Activated naive CD4-positive, alpha-beta T cell treated with anti-CD3 and anti-CD28 coated beads, Interleukin-2, amount 50 U/mL, for 72 hours (primary cell): ENCODE results near the gene FGF19. TPM values are rescaled to one million over a fixed set of nuclear protein-coding genes. Genes with fewer than 3 reads are reported as not detected.

Experiments
- ATAC-seq, 2 donors: fragments of 150-1000 bp; cut with Tn5 transposase; 2 replicates each; pipeline ENCODE4 v1.10.0; 2021; ENCODE audit warnings: mild to moderate bottlenecking in 2 of 2, moderate library complexity in 2 of 2
- DNase-seq, 2 donors: peaks; one replicate each; pipeline ENCODE4 v3.0.0; 2021 to 2022; ENCODE audit warnings: low spot score in 2 of 2
- H3K27ac Mint-ChIP-seq, 2 donors: one replicate each; pipeline ENCODE4 v1.8.0; 2022; ENCODE audit warnings: mild to moderate bottlenecking in 2 of 2, mixed read lengths in 2 of 2
- H3K36me3 Mint-ChIP-seq, 2 donors: one replicate each; pipeline ENCODE4 v1.8.0; 2022; ENCODE audit warnings: mixed read lengths in 2 of 2
- H3K9me3 Mint-ChIP-seq, 2 donors: one replicate each; pipeline ENCODE4 v1.8.0; 2022; ENCODE audit warnings: mixed read lengths in 2 of 2
- total RNA-seq, 2 donors: library from RNA; stranded (reverse); gene quantifications; one replicate each; pipeline ENCODE4 v1.2.3, GENCODE V29; 2022

The FGF19 gene
- total RNA-seq, 2 donors from 2014 or later = 0.11 TPM; not detected in 1

- DNase-seq = peak in 1 of 2 donors; percentile 43
- Mint-ChIP-seq H3K27ac (no peak overlapping the region), H3K9me3 (no peaks in the 10 kb centered on the region), H3K36me3 (no peaks in the 10 kb centered on the region)
- no peak for ATAC-seq
Observed at GRCh38 chr11:69667619-69668604, 35.9 kb downstream of the FGF19 start.

- Mint-ChIP-seq H3K27ac (no peak overlapping the region), H3K9me3 (no peaks in the 10 kb centered on the region), H3K36me3 (no peaks in the 10 kb centered on the region)
- ATAC-seq = no peak
- DNase-seq = no peak
Observed at GRCh38 chr11:69666752-69667536, 36.9 kb downstream of the FGF19 start.

- Mint-ChIP-seq H3K9me3 (no peaks in the 10 kb centered on the region), H3K36me3 (no peaks in the 10 kb centered on the region), H3K27ac (no peak overlapping the region)
- ATAC-seq = no peak
- no peak for DNase-seq
Observed at GRCh38 chr11:69666261-69666660, 37.6 kb downstream of the FGF19 start.

- Mint-ChIP-seq H3K36me3 (no peaks in the 10 kb centered on the region), H3K9me3 (no peaks in the 10 kb centered on the region), H3K27ac (peak overlapping the region in 1 of 2 donors; percentile 24)
- DNase-seq (no peak), ATAC-seq (no peak)
Observed at GRCh38 chr11:69665669-69666068, 38.2 kb downstream of the FGF19 start.

- no peaks in the 10 kb centered on the region for H3K36me3 Mint-ChIP-seq
- no peak for DNase-seq
- no peaks in the 10 kb centered on the region for H3K9me3 Mint-ChIP-seq
- no peak for ATAC-seq
- H3K27ac Mint-ChIP-seq = no peak overlapping the region
Observed at GRCh38 chr11:69664901-69665300, 38.9 kb downstream of the FGF19 start.

- H3K27ac Mint-ChIP-seq = peak overlapping the region; percentile 33 to 67
- H3K9me3 Mint-ChIP-seq = no peaks in the 10 kb centered on the region
- H3K36me3 Mint-ChIP-seq = no peaks in the 10 kb centered on the region
Observed at GRCh38 chr11:69664103-69664775, 39.6 kb downstream of the FGF19 start.

GRCh38 chr11:69663326-69663725 is 40.5 kb downstream of the FGF19 start:
- H3K9me3 Mint-ChIP-seq = no peaks in the 10 kb centered on the region
- DNase-seq = no peak
- ATAC-seq = no peak
- H3K36me3 Mint-ChIP-seq = no peaks in the 10 kb centered on the region
- H3K27ac Mint-ChIP-seq = no peak overlapping the region

More at GRCh38 chr11:69664103-69664775, 39.6 kb downstream of the FGF19 start:
- DNase-seq (no peak), ATAC-seq (no peak)

- H3K9me3 Mint-ChIP-seq = no peaks in the 10 kb centered on the region
- ATAC-seq = no peak
Observed at GRCh38 chr11:69662806-69663205, 41.0 kb downstream of the FGF19 start.

GRCh38 chr11:69662021-69662698 is 41.7 kb downstream of the FGF19 start:
- no peaks in the 10 kb centered on the region for H3K9me3 Mint-ChIP-seq
- no peak for ATAC-seq
- no peaks in the 10 kb centered on the region for H3K36me3 Mint-ChIP-seq
- no peak for DNase-seq
- H3K27ac Mint-ChIP-seq = no peak overlapping the region

More at GRCh38 chr11:69662806-69663205, 41.0 kb downstream of the FGF19 start:
- H3K36me3 Mint-ChIP-seq = no peaks in the 10 kb centered on the region
- DNase-seq = no peak
- no peak overlapping the region for H3K27ac Mint-ChIP-seq

- Mint-ChIP-seq H3K27ac (no peak overlapping the region), H3K36me3 (no peaks in the 10 kb centered on the region), H3K9me3 (no peaks in the 10 kb centered on the region)
- ATAC-seq (no peak), DNase-seq (no peak)
Observed at GRCh38 chr11:69661413-69661715, 42.5 kb downstream of the FGF19 start.

- Mint-ChIP-seq H3K27ac (no peak overlapping the region), H3K36me3 (no peaks in the 10 kb centered on the region), H3K9me3 (no peaks in the 10 kb centered on the region)
- DNase-seq (no peak), ATAC-seq (no peak)
Observed at GRCh38 chr11:69660001-69660500, 43.8 kb downstream of the FGF19 start.

GRCh38 chr11:69659591-69659990 is 44.2 kb downstream of the FGF19 start:
- H3K9me3 Mint-ChIP-seq = no peaks in the 10 kb centered on the region
- H3K36me3 Mint-ChIP-seq = no peaks in the 10 kb centered on the region
- ATAC-seq (no peak), DNase-seq (no peak)
- H3K27ac Mint-ChIP-seq = no peak overlapping the region

- Mint-ChIP-seq H3K36me3 (no peaks in the 10 kb centered on the region), H3K9me3 (no peaks in the 10 kb centered on the region), H3K27ac (no peak overlapping the region)
- DNase-seq (no peak), ATAC-seq (no peak)
Observed at GRCh38 chr11:69658626-69659450, 45.0 kb downstream of the FGF19 start.

- no peaks in the 10 kb centered on the region for H3K9me3 Mint-ChIP-seq
- no peak overlapping the region for H3K27ac Mint-ChIP-seq
- ATAC-seq = no peak
- DNase-seq = no peak
- H3K36me3 Mint-ChIP-seq = no peaks in the 10 kb centered on the region
Observed at GRCh38 chr11:69657911-69658625, 45.8 kb downstream of the FGF19 start.

- Mint-ChIP-seq H3K36me3 (no peaks in the 10 kb centered on the region), H3K9me3 (no peaks in the 10 kb centered on the region), H3K27ac (no peak overlapping the region)
- DNase-seq = no peak
- ATAC-seq = no peak
Observed at GRCh38 chr11:69657456-69657910, 46.3 kb downstream of the FGF19 start.
